Measurements from ENCODE around the gene SLC6A18. TPM values are rescaled to one million over a fixed set of nuclear protein-coding genes. Genes with fewer than 3 reads are reported as not detected.

The SLC6A18 gene
- total and polyA plus RNA-seq, 2 of the 4 experiments (the other 2 are of a cell fraction), result not detected

GRCh38 chr5:1197876-1198666, 27.1 kb upstream of the SLC6A18 start:
- WGBS, 2 experiments (ENCODE audit: extremely low coverage in 2 of 2, insufficient read length in 1 of 2), result 53% methylated on average over 4 of the region's 7 CpGs; no CpG with 5 or more reads in 1 of the 2 experiments
- no peak for DNase-seq

More at GRCh38 chr5:1197876-1198666, 27.1 kb upstream of the SLC6A18 start:
- H3K9me3 ChIP-seq (ENCODE audit: control insufficient read depth, insufficient read depth, low read length), result no peaks in the 10 kb centered on the region
- H4K91ac ChIP-seq (ENCODE audit: insufficient read depth, low read depth, low read length), result no peak overlapping the region
- no peak overlapping the region for H2BK20ac ChIP-seq (ENCODE audit: low read depth, low read length)
- H3K4me2 ChIP-seq (ENCODE audit: low read depth, low read length), result no peak overlapping the region
- H3K79me1 ChIP-seq (ENCODE audit: low read depth in 1 of 2, low read length in 2 of 2), result no peaks in the 10 kb centered on the region
- H3K4ac ChIP-seq (ENCODE audit: low read depth, low read length), result no peak overlapping the region
- no peak overlapping the region for H2AK5ac ChIP-seq (ENCODE audit: low read depth, low read length)
- TF ChIP-seq NFE2L2 (IDR thresholded peaks at IDR 0.05; ENCODE audit: low read depth, low read length) (no peak), MAZ (IDR thresholded peaks at IDR 0.05; ENCODE audit: borderline replicate concordance, low read depth, low read length) (no peak), RAD21 (IDR thresholded peaks at IDR 0.05; ENCODE audit: low read length) (no peak), ELK1 (IDR thresholded peaks at IDR 0.05; ENCODE audit: borderline replicate concordance, low read depth, low read length) (no peak), CTCF (conservative IDR thresholded peaks at IDR 0.05; ENCODE audit: low read depth, low read length) (no peak), CHD1 (IDR thresholded peaks at IDR 0.05; ENCODE audit: low read depth, low read length) (no peak), CEBPB (IDR thresholded peaks at IDR 0.05; ENCODE audit: low read depth, low read length) (no peak), RCOR1 (IDR thresholded peaks at IDR 0.05; ENCODE audit: insufficient replicate concordance, low read length) (no peak), MAFK (IDR thresholded peaks at IDR 0.05; ENCODE audit: low read depth, low read length) (no peak)
- TF ChIP-seq, protein P1, sequence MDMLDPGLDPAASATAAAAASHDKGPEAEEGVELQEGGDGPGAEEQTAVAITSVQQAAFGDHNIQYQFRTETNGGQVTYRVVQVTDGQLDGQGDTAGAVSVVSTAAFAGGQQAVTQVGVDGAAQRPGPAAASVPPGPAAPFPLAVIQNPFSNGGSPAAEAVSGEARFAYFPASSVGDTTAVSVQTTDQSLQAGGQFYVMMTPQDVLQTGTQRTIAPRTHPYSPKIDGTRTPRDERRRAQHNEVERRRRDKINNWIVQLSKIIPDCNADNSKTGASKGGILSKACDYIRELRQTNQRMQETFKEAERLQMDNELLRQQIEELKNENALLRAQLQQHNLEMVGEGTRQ (IDR thresholded peaks at IDR 0.05; ENCODE audit: low read depth, low read length), result no peak
- no peaks in the 10 kb centered on the region for H3K4me1 ChIP-seq (ENCODE audit: control insufficient read depth, insufficient read depth, low read length)
- dilution Hi-C loops (cut with HindIII; ENCODE audit: low sequenced_read_pairs, unreplicated experiment), result no loop called here
- no peaks in the 10 kb centered on the region for H4K20me1 ChIP-seq (ENCODE audit: insufficient read depth, low read length)
- POLR2A ChIA-PET (ENCODE audit: unreplicated experiment), result no interaction called here
- no peak for ATAC-seq (ENCODE audit: low read depth)
- no peak overlapping the region for H3K23ac ChIP-seq (ENCODE audit: low read depth, low read length)
- no peak overlapping the region for H3K18ac ChIP-seq (ENCODE audit: low read depth, low read length)
- intact Hi-C loops (cut with micrococcal nuclease), result no loop called here
- H3K4me3 ChIP-seq (ENCODE audit: insufficient read depth, low read depth, low read length), result no peak overlapping the region
- H2AFZ ChIP-seq (replicated peaks; ENCODE audit: low read length, poor library complexity), result no peak overlapping the region
- H4K5ac ChIP-seq (ENCODE audit: low read depth, low read length), result no peak overlapping the region
- no peak overlapping the region for H2BK120ac ChIP-seq (ENCODE audit: low read depth, low read length)
- H2AK9ac ChIP-seq (replicated peaks; ENCODE audit: low read depth, low read length, poor library complexity), result no peak overlapping the region
- no peak overlapping the region for H4K8ac ChIP-seq (ENCODE audit: low read depth in 2 of 2, low read length in 2 of 2)
- no TSS peak for BruUV-seq (replicated peaks)
- H2BK15ac ChIP-seq (ENCODE audit: low read depth, low read length), result no peak overlapping the region
- peaks cover 9% of the 10 kb centered on the region; the same call in 1 of the 2 replicates for H3K27me3 ChIP-seq (ENCODE audit: control insufficient read depth, insufficient read depth, low read length)
- no peaks in the 10 kb centered on the region for H3K36me3 ChIP-seq (ENCODE audit: control insufficient read depth, insufficient read depth, low read length)
- CTCF ChIA-PET, result no interaction called here
- H2BK5ac ChIP-seq (ENCODE audit: low read depth, low read length, poor library complexity, severe bottlenecking), result no peak overlapping the region
- no peak overlapping the region for H3K9ac ChIP-seq (ENCODE audit: low read depth, low read length)
- in situ Hi-C loops (cut with MboI; ENCODE audit: low sequenced_read_pairs), result no loop called here
- no peak overlapping the region for H3K27ac ChIP-seq (ENCODE audit: insufficient read depth, low read length)
- H3K9me1 ChIP-seq (ENCODE audit: insufficient read depth, low read length), result no peaks in the 10 kb centered on the region
- no peak overlapping the region for H3K14ac ChIP-seq (replicated peaks; ENCODE audit: low read depth, low read length)
- H3K56ac ChIP-seq (ENCODE audit: extremely low read depth, insufficient read depth, low read length), result no peak overlapping the region
